HG02973 (cell line): Measurements from ENCODE around the gene WAPL.

ENCODE experiments used
- ATAC-seq: cut with Tn5 transposase; IDR thresholded peaks from one replicate; pipeline ENCODE4 v1.9.1; 2021; ENCODE audit warnings: moderate library complexity; ENCODE audit not compliant: unreplicated experiment

Gene WAPL

DNA sequence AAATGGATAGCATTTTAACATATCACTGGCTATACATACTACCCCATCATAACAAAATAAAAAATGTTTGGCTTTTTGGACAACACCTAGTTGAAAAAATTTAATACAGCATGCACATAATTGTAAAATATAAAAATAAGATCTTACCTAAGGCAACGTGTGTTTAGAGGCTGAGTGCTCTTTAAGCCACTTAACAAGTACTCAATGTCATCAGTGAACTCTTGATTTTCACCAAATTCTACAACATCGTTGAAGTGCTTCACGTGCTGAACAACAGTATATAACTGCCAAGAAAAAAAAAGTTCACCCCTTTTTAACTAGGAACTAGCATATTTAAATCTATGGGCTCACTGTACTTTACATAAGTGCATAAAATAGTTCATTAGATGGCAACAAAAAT lies 49.5 kb downstream of the WAPL start:
- ATAC-seq, result no peak

DNA sequence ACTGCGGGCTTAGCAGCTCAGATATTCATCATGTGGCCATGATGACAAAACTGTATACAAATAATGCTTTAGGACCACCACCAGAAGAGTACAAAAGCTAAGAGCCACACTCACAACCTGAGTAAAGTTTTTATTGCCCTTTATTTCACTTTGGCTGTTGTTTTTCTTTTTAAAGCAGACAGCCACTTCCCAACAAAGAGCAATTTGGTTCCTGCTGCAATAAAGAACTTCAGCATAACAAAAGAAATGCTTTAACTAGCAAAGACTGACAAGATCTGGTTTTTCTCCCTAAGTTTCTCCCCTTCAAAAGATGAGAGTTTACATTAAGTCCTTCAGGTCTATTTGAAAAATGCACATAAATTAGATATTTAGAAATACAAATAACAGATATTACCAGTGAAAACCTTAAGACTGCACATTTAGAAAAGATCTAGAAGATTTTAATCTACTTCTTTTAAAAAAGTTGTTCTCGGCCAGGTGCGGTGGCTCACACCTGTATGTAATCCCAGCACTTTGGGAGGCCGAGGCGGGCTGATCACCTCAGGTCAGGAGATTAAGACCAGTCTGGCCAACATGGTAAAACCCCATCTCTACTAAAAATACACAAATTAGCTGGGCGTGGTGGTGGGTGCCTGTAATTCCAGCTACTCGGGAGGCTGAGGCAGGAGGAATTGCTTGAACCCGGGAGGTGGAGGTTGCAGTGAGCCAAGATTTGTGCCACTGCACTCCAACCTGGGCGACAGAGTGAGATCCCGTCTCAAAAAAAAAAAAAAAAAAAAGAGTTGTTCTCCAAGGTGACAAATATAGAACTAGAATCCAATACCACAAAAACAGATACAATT lies 59.4 kb downstream of the WAPL start:
- no peak for ATAC-seq

DNA sequence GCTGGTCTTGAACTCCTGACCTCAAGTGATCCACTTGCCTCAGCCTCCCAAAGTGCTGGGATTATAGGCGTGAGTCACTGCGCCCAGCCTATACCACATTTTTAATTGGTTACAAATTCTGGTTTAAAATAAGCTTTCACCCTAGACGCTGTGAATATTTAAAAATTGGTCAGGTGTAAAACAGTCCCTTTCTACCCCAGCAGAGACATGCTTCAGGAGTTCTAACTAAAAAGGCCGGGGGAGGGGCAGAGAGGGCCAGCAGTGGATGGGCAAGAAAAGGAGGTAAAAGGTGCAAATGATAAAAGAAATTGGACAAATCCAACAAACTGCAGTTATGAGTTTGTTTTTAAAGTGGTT lies 70.0 kb downstream of the WAPL start:
- ATAC-seq, result no peak

DNA sequence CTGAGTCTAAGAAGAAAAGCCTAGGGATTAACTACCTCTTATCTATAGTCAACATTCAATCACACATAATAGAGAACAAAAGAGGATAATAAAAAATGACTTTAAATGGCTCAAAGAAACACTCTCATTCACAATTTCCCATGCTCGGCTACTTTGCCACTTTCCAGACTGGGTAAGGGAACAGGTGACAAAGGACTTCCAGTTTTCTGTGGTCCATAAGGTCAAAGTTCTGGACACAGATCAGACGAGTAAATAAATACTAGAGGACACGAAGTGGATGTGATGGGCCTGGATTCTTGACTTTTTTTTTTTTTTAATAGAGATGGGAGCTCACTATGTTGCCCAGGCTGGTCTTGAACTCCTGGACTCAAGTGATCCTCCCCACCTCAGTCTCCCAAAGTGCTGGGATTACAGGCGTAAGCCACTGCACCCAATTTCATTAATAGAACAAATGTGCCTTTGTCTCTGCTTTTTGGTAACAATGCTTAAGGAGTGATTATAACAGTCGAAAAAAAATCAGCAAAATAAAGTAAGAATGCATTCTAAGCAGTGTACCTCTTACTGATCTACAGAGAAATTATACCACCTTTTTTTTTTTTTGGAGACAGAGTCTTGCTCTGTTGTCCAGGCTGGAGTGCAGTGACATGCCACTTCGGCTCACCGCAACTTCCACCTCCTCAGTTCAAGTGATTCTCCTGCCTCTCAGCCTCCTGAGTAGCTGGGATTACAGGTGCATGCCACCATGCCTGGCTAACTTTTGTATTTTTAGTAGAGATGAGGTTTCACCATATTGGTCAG lies 70.6 kb downstream of the WAPL start:
- no peak for ATAC-seq

DNA sequence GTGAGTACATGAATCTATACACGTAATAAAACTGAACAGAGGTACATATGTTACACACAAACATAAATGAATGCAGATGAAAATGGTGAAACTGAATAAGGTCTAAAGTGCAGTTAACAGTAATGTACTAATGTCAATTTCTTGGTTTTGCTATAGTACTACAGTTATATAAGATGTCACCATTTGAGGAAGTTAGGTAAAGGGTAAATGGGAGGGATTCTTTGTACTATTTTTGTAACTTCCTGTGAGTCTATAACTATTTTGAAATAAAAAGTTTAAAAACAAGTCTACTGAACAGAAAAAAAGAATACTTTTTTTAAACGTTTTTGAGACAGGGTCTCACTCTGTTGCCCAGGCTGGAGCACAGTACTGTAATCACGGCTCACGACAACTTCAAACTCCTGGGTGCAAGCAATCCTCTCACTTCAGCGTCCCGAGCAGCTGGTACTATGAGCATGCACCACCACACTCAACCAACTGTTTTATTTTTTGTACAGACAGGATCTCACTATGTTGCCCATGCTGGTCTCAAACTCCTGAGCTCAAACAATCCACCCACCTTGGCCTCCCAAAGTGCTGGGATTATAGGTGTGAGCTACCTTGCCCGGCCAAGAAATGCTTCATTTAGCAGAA lies 71.5 kb downstream of the WAPL start:
- no peak for ATAC-seq

DNA sequence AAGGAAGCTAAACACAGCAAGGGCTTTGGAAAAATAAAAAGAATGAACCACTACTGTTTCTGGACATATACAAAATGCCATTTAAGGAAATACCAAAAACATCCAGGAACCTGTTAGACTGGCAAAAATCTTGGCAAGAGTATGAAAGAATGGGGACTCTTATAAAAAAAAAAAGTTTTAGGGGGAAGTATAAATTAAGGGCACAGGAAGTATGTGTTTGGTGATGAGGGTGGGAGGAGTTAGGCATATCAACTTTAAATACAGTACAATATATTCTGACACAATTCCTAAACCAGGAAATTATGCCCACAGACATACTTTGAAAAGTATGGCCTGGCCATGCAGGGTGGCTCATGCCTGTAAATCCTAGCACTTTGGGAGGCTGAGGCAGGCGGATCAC lies 74.2 kb downstream of the WAPL start:
- no peak for ATAC-seq

DNA sequence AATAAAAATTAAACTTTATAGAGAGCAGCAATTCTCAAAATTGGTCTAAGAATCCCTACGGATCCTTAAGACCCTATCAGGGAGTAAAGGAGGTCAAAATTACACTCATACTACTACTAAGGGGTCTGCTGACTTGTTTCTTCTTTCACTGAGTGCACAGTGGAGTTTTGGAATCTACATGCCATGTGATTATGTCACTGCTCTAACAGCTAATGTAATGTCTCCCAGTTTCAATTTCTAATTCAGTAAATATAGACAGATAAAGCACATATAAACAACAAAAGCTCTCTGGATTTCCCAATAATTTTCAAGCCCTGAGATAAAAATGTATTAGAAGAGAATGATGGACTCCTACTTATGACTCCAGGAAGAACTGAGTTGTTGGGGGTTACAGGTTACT lies 74.6 kb downstream of the WAPL start:
- ATAC-seq, result no peak

DNA sequence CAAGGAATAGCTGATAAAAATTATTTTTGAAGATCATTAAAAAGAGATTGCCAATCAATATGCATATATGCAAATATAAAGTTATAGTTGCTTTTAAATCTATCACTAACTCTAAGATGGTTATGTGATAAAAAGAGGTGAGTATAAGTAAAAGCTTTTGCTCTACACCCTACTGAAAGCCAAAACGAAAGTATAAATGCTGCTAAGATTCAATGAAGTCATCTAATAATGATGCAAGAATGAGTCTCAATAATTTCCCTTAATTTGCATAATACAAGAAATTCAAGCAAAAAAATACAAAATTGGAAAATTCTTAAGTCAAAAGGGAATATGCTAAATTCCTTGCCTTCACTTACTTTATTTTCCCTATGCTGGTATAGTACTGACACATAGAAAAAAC lies 75.2 kb downstream of the WAPL start:
- ATAC-seq, result no peak

DNA sequence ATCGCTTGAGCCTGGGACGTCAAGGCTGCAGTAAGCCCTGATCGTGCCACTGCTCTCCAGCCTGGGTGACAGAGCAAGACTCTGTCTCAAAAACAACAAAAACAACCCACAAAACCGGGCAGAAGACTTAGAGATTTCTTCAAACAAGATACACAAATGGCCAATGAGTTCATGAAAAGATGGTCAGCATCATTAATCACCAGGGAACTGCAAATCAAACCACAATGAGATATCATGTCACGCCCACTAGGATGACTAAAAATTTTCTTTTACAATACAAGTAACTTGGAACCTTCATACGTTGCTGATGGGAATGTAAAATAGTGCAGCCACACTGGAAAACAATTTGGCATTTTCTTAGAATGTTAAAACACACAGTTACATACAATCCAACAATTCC lies 77.7 kb downstream of the WAPL start:
- no peak for ATAC-seq

DNA sequence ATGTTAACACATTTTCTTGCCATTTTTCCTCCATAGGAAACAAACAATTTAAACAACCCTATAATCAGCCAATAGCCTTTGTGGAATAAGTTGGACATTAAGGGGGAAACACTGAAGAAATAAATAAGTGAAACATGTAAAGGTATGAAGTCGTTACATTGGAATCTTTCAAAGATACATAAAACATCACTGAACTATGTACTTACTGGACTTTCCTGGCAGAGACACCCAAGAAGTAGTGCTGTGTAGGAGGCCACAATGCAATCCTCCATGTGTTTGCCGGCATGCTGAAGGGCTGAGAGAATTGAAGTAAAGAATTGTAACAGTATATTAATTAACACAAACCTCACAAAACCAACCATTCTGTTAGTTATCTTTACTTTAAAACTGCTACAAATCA lies 78.5 kb downstream of the WAPL start:
- ATAC-seq, result no peak

DNA sequence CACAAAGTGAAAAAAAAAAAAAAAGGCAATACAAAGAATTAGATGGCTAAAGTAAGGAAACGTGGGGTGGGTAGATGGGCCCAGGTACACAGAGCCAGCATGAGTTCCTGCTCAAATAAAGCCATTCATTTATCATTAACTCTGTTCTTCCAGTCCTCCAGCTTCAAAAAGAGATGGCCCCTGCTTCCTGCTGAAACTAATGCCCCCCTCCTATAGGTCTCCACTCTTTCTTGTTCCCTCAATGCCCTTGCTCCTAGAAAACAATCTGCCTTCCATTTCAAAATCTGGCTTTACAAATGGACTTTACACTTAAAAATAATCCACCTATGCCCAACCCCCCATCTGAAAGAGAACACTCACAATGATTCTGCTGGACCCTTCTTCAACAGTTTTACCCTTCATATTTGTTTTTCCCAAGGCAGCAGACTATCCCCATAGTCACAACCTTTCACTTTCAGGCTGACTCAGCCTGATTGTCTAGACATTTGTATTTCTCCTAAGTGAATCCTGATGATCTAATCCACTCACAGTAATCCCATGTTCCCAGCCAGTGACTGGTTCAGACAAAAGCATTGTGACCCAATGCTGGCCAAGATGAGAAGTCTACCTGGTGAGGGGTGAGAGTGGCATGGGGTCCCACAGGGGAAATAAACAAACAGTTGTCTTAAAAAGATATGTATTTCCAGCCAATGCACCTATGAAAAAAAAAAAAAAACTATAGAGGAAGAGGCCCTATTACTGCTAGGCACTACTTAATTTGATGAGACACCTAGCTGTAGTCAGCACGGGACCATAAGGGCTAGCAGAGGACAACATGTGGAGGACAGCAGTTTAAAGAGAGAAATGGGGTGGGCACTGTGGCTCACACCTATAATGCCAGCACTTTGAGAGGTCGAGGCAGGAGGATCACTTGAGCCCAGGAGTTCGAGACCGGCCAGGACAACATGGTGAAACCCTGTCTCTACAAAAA lies 80.4 kb downstream of the WAPL start:
- no peak for ATAC-seq

DNA sequence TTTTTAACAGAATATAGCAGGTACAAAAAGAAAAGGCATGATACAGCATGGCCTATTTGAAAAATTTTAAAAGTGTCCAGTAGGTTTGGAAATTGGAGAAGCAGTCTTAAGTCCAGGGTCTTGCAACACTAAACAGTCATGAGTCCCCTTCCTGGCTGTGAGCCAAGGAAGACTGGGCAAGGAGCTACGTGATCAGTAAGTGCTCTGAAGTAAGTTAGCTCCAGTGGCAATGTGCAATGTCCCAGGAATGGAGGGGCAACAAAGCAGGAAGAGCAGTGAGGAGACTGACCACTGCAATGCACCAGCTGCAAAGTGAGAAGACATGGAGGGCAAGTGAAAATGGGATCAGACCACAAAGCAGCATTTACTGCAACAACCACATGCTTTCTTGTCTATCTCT lies 82.0 kb downstream of the WAPL start:
- no peak for ATAC-seq

DNA sequence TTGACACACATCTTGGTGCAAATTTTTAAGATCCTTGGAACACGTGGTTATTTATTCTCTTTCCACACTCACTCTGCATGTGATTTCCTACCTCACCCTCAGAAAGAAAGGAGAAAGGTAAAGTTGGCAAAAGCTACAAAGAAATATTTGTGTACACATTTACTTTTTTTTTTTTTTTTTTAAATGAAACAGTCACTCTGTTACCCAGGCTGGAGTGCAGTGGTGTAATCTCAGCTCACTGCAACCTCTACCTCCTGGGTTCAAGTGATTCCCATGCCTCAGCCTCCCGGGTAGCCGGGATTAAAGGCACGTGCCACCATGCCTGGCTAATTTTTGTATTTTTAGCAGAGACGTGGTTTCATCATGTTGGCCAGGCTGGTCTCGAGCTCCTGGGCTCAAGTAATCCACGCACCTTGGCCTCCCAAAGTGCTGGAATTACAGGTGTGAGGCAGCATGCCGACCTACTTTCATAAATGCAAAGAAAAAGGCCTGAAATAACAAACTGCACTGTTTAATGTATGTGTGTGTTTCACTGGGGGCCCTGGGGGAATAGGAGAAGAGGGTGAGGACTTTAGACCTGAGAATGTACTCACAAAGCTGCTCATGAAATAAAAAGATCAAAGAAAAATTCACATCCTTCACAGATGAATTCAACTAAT lies 83.4 kb downstream of the WAPL start:
- ATAC-seq, result no peak

DNA sequence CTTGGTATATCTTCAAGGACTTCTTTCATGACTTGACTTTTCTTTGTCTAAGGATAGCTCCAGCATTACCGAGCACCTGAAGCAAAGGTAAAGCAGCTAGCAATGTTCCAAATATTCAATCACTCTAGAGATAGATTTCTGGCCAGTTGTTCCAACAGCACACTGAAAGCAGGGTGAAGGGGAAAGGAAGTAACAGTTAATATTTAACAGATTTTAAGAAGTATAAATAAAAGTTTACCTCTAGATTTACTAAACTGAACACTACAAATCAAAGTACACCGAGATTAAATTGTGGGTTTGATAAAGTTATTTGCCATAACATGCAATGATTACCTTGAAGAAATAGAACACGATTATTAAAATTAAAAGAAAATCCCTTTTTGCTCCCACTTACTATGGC lies 84.1 kb downstream of the WAPL start:
- no peak for ATAC-seq

DNA sequence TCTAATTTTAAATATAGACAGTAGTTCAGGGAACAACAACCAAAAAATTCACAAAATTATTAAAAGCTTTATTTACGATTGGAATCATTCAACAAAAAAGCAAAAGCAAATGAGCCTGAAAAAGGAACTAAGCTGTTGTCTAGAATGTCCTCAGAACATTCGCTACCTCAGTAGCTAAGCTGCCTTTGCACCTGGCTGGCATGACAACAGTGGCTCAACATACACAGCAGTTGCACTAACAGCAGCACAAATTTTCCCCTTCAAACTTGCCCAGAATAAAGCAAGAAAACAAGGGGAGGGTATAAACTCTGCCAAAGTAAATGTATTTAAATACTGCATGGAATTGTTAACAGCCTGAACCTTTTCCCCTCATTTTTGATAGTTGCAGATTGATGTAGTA lies 84.6 kb downstream of the WAPL start:
- ATAC-seq, result no peak

DNA sequence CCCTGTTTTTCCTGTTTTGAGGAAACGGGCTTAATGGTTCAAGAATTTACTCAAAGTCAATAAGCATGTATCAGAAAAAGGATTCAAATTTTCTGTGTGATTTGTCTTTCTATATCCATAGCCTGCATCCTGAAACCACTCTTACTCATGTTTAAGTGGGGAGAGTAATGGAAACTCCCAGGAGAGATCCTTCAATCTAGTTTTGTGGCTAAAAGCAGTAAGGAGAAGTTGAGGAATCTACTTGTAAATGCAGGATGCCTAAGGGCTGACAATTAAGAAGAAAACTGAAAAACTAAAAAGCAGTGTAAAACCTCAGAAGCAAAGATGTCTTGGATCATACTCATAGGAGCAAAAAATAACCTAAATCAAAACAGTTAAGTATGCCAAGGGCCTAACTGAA lies 86.9 kb downstream of the WAPL start:
- ATAC-seq, result no peak

DNA sequence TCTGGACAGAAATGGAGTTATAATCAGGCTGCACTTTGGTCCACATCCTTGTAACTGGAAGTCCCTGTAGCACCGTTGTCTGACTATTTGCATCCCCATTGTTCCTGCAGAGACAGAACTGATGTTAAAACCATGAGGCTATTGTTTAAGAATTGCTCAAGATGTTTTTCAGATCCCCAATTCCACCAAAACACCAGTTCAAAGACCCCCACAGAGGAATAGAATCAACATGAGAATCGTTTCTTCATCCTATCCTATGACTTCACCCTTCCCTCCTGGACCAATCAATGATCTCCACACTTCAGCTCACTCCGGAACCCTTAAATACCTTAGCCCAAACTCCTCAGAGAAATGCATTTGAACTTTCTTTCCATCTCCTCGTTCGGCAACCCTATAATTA lies 97.9 kb downstream of the WAPL start:
- no peak for ATAC-seq

DNA sequence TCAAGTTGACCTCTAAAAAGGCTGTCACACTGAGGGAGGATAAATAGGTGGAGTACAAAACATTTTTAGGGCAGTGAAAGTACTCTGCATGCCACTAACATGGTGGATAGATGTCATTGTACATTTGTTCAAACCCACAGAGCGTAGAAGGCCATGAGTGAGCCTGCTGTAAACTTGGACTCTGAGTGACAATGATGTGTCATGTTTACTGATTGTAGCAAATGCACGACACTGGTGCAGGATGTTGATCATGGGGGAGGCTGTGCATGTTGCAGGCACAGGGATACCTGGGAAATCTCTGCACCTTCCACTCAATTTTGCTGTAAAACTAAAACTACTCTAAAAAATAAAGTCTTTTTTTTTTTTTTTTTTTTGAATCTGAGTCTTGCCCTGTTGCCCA lies 102.5 kb downstream of the WAPL start:
- no peak for ATAC-seq

DNA sequence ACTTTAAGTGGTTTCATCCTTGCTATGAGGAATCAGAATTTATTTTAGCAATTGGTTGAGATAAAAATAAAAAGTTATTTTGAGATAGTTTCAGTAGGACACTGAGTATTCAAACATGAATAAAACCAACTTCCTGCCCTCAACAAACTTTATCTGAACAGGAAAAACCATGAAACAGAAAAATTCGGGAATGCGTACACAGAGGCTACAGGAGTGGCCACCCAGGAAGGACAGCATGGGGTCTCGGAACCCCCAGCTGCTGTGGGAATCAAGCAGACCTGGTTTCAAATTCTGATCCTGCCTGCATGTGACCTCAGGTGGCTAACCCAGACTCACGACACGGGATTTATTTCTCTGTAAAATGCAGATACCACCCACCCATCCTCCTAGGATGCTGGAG lies 106.0 kb downstream of the WAPL start:
- ATAC-seq, result no peak

DNA sequence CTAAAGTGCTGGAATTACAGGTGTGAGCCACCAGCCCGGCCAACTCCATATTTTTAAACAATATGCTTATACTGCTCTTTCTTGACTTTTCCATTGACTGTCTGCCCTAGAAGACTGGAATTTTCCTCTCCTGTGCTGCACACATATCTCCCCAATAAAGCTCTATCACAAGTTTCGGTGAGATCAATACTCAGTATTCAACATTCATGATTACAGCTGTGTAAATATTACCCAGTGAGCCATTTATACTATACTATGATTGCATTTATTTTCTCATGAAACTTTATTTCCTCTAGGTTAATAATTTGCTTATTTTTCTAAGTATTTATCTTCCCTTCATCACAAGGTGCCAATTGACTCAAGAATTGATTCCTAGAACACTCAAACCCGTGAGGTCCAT lies 106.5 kb downstream of the WAPL start:
- no peak for ATAC-seq
